AG09309 (cell line): ENCODE measurements around the gene BABAM1.
A peak's percentile ranks its signal among the peaks of the same experiment; 100 is the strongest.

Source experiments
- DNase-seq: peaks from one replicate; pipeline ENCODE4 v3.0.0-alpha.2; 2010; ENCODE audit warnings: low read depth
- H3K4me3 ChIP-seq: 2 replicates; pipeline ENCODE4 v1.5.1; 2011; ENCODE audit warnings: mild to moderate bottlenecking, low read depth, low read length, moderate library complexity; ENCODE audit not compliant: control insufficient read depth
- CTCF ChIP-seq: IDR thresholded peaks from 2 replicates; pipeline ENCODE4 v1.5.1; 2011; ENCODE audit warnings: mild to moderate bottlenecking, low read depth, low read length, inconsistent platforms; ENCODE audit not compliant: insufficient read depth, control insufficient read depth; ENCODE audit errors: missing control alignments

The BABAM1 gene

GRCh38 chr19:17254636-17255035 is 12.6 kb upstream of the BABAM1 start:
- DNase-seq, result no peak
- no peak for TF ChIP-seq CTCF
- H3K4me3 ChIP-seq, result no peak overlapping the region

- TF ChIP-seq CTCF, result no peak
- DNase-seq, result no peak
These were observed 12.1 kb upstream of the BABAM1 start for GRCh38 chr19:17255150-17255621.

GRCh38 chr19:17256130-17256529 is 11.1 kb upstream of the BABAM1 start:
- no peak for TF ChIP-seq CTCF
- no peak for DNase-seq
- no peak overlapping the region for H3K4me3 ChIP-seq

More at GRCh38 chr19:17255150-17255621, 12.1 kb upstream of the BABAM1 start:
- no peak overlapping the region for H3K4me3 ChIP-seq

- DNase-seq, result no peak
These were observed 8.0 kb upstream of the BABAM1 start for GRCh38 chr19:17259118-17259780.

GRCh38 chr19:17259934-17260333 is 7.3 kb upstream of the BABAM1 start:
- no peak for TF ChIP-seq CTCF
- no peak for DNase-seq
- no peak overlapping the region for H3K4me3 ChIP-seq

More at GRCh38 chr19:17259118-17259780, 8.0 kb upstream of the BABAM1 start:
- TF ChIP-seq CTCF, result no peak
- no peak overlapping the region for H3K4me3 ChIP-seq

GRCh38 chr19:17260842-17261325 is 6.4 kb upstream of the BABAM1 start:
- DNase-seq, result no peak
- peak; percentile 92 for TF ChIP-seq CTCF
- no peak overlapping the region for H3K4me3 ChIP-seq
